ENCODE results near the gene NPTX2.

The NPTX2 gene

GRCh38 chr7:98671733-98672331 is 54.7 kb downstream of the NPTX2 start (continued):
- TF ChIP-seq ZBTB44 (tag by site-specific recombination; IDR thresholded peaks at IDR 0.05) (no peak), ZNF701 (tag by site-specific recombination; IDR thresholded peaks at IDR 0.05) (no peak), ZNF692 (tag by site-specific recombination; IDR thresholded peaks at IDR 0.05) (no peak), SALL2 (tag by site-specific recombination; IDR thresholded peaks at IDR 0.05; ENCODE audit: borderline replicate concordance) (no peak), GFI1B (tag by site-specific recombination; IDR thresholded peaks at IDR 0.05) (no peak)

GRCh38 chr7:98674461-98674860 is 57.4 kb downstream of the NPTX2 start:
- no peaks in the 10 kb centered on the region for H3K9me3 ChIP-seq (ENCODE audit: control insufficient read depth, insufficient read depth, low read depth, low read length)
- H3K27ac ChIP-seq (ENCODE audit: extremely low read depth, low read depth, low read length): no peak overlapping the region
- H3K4me3 ChIP-seq (ENCODE audit: low read depth, low read length): no peak overlapping the region
- CTCF ChIA-PET: interaction anchor here (1.9 kb wide), 1 partner anchor 162 kb away, joined by 4 read pairs; no protein-coding TSS in a partner anchor
- TF ChIP-seq ZBTB26 (tag by site-specific recombination; optimal IDR thresholded peaks at IDR 0.05) (no peak), MZF1 (tag by site-specific recombination; IDR thresholded peaks at IDR 0.05; ENCODE audit: borderline replicate concordance) (no peak), OSR2 (tag by site-specific recombination; IDR thresholded peaks at IDR 0.05) (no peak), ZFP41 (tag by site-specific recombination; IDR thresholded peaks at IDR 0.05; ENCODE audit: borderline replicate concordance) (no peak), ZNF133 (tag by site-specific recombination; IDR thresholded peaks at IDR 0.05) (no peak), ZNF701 (tag by site-specific recombination; IDR thresholded peaks at IDR 0.05) (no peak), ZNF174 (tag by site-specific recombination; IDR thresholded peaks at IDR 0.05) (no peak), ZNF24 (tag by site-specific recombination; IDR thresholded peaks at IDR 0.05) (no peak), ZNF433 (tag by site-specific recombination; IDR thresholded peaks at IDR 0.05; ENCODE audit: low read depth) (no peak), ZNF239 (tag by site-specific recombination; IDR thresholded peaks at IDR 0.05) (no peak), ZNF280D (tag by site-specific recombination; IDR thresholded peaks at IDR 0.05) (no peak), ZBTB44 (tag by site-specific recombination; IDR thresholded peaks at IDR 0.05) (no peak), ZNF555 (tag by site-specific recombination; conservative IDR thresholded peaks at IDR 0.05) (no peak)
- POLR2A ChIA-PET: no interaction called here
- H3K4me1 ChIP-seq (ENCODE audit: control insufficient read depth, insufficient read depth, low read length): no peaks in the 10 kb centered on the region
- no peaks in the 10 kb centered on the region for H3K36me3 ChIP-seq (ENCODE audit: control insufficient read depth in 2 of 2, insufficient read depth in 1 of 2, low read length in 2 of 2)

All from HEK293 (cell line).